NCI-H2227 (cell line): ENCODE measurements around the gene LAMP5.

Experiments
- DNase-seq: peaks from one replicate; lab custom pipeline; 2025; ENCODE audit not compliant: unreplicated experiment; lab: John Stamatoyannopoulos, UW

Gene LAMP5

DNA sequence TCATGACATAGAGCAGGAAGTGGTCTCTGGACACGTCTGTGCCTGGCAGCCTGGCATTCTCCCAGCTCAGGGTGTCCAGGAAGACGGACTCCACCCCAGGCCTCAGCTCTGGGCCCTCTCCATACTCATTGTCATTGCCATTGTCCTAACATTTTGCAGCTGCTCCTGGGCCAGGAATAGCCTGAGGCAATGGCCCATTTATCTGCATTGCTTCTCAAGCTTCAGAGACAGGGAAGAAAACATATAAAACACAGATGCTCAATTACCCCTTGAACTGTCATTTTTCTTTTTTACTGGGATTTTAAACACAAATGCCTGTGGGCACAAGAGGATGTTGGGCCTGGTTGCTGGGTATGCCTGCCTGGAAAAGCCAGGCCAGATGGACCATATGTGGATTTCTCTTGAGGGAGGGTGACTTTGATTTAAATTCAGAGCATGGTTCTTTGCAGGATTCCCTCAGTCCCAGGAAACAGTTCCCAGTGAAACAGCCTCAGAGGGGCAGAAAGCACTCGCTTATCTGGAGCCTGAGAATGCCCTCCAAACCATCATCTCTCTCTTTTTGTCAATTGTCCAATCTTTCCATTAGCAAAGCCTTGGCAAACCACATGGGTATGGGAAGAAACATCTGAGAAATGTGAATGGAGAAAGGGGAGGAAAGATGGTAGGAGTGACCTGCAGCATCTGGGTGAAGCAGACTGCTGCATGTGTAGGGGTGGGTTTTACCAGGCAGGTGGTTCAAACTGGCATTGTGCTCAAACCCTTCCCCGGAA lies 17.9 kb downstream of the LAMP5 start:
- DNase-seq, result peak; percentile 35

DNA sequence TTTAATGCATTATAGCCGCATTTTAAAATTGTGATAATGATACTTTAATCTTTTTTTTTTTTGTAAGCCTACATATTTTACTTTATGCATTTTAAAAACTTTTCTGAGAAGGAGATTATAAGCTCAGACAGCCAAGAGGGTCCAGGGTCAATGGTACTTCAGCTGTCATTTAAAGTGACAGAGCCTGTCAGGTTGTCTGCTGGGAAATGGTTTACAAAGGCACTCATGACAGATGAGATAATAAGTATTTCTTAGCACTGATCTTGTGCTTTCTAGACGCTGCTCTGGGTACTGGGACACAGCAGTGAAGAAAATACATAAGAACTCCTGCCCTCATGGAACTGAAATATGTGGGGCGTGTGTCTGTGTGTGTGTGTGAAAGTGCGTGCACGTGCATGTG lies 19.6 kb downstream of the LAMP5 start:
- peak; percentile 55 for DNase-seq

DNA sequence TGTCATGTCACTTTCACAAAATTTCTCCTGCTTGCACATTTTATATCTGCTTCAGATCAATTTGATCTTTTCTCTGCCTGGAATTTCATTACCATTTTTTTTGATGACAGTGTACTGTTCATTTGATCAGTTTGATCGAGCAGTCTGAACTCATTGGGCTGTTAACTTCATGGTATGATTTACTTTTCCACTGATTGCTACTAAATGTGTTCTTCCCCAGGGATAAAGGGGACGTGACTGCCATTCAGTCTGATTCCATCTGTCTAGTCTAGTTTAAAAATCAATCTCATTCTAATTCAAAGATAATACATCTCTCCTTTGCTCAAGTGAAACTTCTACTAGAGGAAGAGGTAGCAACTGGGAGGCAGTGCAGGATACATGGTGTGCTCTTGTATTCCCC lies 21.1 kb downstream of the LAMP5 start:
- no peak for DNase-seq

DNA sequence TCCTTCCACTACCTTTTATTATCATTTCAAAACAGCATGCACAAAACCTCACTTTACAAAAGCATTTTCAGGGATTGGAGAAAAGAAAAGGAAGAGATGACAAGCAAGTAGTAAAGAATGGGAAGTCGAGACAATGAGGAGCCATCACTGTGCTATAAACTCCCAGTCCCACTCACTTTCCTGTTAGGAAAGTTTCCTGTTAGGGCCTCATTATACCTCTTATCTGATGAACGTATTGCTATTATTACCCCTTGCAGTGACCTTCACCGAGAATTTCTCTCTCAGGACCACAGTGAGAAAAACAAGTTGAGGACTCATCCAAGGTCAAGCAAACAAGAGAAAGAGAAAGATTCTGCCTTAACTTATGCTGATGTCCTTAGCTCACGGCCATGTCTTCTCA lies 28.8 kb downstream of the LAMP5 start:
- DNase-seq, result no peak

DNA sequence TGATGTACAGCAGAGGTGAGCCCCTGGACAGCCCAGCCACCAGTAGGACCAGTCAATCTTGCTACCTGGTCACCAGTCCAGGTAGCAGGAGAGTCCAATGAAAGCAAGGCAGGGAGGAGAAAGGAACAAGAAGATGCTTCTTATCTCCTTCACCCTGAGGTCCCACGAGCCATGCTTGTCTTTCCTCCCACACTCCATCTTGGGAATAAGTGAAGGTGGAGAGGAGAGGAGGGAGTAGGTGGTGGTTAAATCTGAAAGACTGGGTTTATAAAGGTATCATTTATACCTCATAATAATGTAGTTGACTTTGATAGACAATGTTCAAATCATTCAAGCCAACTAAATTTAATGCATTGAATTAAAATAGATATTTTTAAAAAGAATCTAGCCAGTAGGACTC lies 35.9 kb downstream of the LAMP5 start:
- DNase-seq, result no peak

DNA sequence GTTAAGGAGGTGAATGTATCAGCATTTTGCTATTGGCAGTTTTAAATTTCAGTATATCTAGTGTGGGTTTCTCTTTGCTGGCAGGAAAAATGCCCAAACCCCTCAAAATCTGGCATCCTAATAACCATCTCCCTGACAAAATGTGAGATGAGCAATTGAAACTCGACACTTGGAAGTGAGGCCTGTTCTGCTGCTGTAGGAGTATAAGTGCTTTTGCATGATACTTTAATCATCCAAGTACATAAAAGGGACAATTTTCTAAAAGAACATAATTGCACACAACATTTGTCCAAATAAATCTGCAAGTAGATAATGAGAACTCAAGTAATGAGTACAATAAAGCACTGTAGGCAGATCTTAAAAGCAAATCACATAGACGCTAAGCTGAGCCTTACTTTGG lies 36.5 kb downstream of the LAMP5 start:
- peak; percentile 62 for DNase-seq

DNA sequence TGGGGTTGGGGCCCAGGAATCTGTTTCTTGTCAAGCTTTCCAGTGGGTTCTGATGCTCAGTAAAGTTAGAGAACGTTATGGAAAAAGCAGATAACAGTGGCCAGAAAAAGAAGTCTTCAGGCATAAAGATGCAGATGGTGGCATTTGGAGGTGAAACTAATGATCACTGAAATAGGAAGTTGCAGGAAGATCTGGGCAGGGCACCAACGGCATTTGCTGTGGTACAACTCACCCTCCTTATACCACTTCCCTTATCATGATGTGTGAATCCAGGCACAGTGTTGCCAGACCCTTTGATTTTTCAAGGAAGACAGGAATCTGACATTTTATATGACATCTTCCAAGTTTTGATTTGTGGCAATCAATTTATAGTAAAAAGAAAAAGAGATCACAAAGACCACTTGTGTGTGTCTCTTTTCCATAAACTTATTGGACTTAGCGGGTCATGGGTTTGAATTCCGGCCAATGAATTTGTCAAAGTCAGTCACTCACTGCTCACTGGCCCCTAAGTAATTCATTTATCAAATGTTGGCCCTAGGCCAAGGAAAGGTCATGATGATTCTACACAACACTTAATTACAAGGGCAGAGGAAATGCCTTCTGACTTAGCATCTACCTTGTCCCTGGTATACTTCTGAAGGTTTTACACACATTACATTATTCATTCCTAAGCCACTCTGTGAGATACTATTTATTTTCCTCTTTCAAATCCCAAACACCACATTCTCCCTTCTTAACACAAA lies 37.6 kb downstream of the LAMP5 start:
- no peak for DNase-seq

DNA sequence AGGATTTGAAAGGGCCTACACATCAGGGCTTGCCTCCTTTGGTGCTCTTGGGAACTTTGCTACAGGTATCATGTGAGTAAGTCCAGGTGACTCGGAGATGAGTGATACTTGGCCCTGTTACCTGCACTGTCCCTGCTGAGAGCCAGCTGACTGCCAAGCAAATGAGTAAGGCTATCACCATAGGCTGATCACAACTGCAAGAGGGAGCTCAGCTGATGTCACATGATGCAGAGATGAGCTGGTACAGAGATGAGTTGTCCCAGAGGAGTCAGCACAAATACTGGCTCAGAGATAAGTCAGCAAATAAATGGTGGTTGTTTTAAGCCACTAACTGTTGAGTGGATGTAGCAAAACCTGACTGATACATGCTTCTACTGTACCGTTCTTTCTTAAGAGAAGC lies 41.4 kb downstream of the LAMP5 start:
- no peak for DNase-seq

DNA sequence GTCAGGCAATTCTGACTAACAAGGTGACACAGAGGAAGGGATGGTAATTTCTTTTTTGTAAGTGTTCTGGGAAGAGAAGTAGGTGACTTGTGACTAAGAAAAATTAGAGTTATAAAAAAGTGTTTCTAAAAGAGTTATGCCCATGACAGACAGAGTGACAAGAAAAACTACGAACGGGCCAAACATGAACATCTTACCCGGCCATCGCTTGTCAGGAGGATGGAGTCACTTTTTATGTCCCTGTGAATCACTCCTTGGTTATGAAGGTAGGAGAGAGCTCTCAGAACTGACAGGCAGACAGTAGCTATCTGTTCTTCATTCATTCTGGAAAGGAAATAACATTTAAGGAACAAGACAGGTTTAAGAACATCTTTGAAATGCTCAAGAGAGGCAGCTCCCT lies 43.0 kb downstream of the LAMP5 start:
- no peak for DNase-seq

DNA sequence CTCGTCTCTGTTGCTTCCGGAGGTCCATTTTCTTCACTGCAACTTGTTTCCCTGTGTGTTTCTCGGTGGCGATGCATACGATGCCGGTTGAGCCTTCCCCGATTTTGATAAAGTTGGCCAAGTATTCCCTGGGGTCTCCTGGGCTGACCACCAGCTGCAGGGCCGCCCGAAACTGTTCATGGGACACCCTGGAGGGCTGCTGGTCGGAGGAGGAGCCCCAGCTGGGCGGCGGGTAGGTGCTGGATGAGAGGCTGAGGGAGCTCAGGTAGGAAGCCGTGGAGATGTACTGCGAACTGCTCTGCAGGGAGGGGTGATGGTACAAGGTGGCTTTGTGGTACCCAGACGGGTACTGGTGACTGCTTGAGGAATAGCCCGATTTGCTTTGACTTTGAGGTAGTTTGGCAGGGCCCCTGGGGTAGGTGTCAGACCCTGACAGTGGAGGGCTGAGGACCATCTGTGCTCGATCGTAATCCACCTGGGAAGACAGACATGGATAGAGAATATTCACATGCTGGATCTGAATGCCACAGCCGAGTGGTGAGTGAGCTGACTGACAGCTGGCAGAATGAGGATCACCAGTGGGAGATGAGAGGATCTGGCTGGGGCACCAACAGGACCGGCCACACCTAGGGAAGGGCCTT lies 51.6 kb downstream of the LAMP5 start:
- no peak for DNase-seq

DNA sequence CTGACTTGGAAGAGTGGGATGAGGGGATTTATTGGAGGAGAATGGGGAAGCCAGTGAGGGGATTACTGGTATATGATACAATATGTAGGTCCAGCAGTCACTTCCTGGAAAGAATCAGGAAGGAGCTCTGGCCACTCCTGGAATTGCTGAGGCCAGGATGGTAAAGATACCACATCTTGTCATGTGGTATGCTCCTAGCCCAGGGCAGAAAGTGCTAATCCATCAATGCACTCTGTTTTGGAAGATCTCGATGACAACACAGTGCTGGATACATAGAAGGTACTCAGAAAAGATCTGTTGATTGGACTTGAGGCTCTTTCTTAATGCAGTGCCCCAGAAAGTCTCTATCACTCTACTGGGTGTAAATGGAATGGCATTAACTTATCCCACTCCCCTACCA lies 52.6 kb downstream of the LAMP5 start:
- DNase-seq, result no peak

DNA sequence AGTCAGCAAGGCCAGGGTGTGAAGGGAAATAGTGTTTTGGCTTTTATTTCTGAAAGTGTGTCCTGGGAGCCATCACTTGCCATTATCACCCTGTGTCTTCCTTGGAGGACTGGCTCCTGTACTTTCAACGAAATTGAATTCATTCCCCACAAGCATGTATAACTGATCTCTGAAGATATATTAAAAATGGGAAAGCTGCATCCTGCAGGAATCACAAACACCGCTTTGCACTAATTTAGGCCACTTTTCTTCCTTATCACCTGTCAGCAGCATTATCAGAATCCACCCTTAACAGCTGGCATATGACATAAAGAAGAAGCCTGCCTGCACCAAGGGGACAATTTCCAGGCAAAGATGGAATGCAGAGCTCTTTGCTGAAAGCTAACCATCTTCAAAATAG lies 56.2 kb downstream of the LAMP5 start:
- no peak for DNase-seq

DNA sequence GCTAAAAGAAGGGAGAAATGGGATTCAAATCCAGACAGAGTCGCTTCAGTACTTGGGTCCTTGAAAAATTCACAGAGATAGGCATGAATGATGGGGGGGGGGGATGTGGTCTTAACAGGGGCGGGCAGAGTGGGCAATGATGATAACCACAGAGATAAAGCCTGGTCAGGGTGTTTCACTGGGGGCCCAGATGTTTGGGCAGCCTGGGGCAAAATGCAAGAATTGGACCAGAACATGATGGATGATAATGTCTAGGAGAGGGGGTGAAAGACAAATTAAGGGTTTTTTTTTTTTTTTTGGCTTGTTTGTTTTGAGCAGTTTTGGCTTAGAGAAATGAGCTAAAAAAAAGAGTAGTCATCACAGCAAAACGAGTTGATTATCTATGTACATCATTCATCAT lies 57.4 kb downstream of the LAMP5 start:
- no peak for DNase-seq

DNA sequence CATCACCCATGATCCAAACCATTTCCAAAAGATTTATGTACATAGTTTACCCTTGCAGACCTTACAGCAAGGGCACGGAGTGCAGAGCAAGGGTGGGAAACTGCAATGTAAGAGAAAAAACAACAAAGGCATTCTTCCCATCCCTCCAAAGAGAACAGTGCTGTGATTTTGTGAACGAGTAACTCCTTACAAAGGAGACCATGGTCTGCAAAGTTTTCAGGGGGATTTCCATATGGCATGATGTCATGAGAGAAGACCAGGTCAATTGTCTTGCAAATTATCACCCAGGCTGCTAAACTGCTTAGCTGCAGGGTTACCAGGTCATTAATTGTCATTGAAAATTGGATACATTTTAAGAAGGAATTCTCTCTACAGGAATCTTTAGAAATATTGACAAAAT lies 58.3 kb downstream of the LAMP5 start:
- DNase-seq, result no peak

DNA sequence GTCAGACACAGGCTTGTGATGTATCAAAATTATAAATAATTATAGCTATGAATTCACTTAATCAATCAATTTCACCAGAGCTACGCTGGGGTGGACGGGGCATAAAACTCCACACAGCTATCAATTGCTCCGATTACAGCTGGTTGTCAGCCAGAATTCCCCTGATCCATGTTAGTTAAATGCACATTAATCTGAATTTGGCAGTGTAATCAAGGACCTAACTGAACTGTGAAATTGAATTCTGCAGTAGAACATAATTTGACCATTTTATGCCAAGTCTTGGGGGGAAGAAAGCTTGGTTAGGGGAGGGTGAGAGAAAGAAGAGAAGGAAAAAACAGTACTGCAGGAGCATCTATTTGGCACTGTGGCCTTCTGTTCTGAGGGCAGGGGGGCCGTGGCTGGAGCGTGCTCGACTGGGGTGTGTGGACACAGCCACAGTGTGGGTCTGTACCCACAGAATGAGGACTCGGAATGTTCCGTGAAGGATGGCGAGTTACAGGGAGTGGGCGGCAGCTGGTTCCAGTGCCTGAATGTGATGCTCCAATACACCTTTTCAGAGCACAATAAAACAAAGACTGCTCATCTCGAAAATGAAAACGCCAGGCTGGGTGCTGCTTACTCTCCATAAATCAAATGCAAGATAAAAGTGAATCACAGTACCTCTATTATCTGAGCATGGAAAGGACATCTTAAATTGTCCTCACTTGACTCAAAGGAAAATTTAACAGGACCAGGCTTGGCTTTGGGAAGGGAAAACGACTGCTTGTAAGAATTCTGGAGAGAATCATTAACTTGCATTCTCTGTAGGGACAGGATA lies 59.2 kb downstream of the LAMP5 start:
- DNase-seq, result peak; percentile 76

DNA sequence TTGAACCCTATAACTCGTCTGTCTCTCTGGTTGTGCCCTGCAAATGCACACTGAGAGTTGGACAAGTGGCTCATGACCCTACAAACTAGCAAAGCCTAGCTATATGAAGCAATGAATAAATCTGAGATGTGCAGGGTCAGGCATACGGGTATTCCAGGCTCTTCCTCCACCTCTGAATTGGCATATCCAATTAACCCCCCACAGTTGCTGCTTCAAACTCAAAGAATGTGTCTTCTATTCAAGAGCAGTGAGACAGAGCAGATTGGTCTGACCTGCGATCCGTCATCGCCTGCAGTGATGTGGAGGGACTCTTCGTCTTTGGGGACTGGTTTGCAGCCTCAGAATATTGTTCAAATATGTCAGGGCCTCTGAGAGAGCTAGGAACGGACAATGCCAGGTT lies 59.8 kb downstream of the LAMP5 start:
- peak; percentile 72 for DNase-seq

DNA sequence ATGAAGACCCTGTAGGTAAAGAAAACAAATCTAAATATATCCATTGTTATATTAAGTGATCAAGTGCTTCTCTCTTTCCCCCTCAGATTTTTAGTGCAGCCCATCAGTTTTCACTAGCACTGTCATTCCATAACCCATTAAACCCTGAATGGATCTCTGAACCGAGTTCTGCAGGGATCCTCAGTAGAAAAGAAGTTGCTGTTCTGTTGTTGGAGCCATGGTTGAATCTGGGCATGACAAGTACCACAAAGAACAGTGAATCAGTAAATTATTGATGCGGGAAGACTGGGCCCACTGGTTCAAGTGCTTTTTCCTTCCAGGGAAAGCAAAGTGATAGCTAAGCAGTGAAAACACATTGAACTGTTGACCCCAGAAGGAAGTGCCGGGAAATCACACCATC lies 60.4 kb downstream of the LAMP5 start:
- no peak for DNase-seq

DNA sequence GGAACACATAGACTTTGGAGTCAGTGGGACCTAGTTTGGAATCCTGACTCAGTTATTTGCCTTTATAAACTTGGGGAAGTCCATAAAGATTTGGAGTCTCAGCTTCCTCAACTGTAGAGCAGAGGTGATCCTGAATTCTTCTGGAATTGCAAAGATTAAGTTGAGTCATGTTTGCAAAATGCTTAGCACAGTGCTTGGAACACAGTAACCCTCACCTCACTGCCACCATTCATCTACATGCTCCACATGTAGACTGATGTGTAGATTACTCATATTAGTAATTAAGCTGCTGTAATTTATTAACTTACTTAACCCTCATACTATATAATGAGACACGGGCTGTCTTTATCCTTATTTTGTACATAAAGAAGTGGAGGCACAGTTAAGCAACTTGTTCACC lies 61.4 kb downstream of the LAMP5 start:
- no peak for DNase-seq

DNA sequence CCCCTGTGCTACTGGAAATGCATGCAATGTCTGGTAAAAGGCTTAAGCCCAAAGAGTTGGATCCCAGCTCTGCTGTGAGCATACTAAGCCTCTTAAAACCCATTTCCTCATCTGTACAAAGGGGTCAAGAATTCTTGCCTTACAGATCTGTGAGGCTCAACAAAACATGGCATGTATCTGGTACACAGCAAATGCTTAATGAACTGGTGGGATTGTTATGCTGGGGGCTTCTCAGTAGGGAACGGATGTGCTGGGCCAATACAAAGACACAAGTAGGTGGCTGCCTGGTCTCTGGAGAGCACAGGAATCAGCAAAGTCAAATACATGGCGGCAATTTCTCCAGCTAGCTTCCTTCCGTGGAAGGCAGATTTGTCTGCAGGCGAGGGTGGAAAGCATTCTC lies 62.3 kb downstream of the LAMP5 start:
- no peak for DNase-seq

DNA sequence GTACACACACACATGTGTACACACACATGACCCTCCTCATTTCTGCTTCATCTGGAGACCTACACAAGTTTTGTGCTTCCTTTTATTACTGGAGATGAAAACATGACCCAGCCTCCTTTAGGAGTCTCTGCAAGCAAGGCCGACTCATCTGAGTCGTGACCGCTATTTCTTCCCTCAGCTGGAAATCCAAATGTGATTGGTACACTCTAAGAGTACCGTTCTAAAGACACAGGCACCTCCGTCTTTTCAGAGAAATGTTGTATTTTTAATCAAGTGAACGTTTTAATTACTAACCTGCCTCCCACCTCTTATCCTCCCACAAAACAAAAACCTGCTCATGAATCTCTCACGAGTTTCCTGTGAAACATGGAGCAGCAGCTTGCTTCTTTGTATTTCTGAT lies 63.0 kb downstream of the LAMP5 start:
- DNase-seq, result no peak

DNA sequence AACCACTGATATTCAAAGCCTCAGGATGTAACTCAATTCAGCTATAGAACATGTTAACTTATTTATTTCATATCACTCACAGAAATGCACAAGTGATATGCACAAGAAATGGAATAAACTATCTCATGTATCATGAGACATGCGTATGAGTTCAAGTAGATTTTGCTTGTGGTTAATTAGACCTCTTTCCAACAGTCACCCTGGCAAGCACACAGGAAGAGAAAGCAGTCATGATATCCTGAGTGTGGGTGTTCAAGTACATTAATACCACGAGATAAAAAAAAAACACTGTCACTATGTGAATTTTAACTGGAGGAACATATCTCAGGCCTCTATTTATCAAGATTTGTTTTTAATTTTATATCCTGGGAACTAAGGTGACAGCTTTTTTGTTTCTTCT lies 64.2 kb downstream of the LAMP5 start:
- DNase-seq, result no peak
